Peyer's patch (tissue), 4 donors: ENCODE measurements around the gene PPP2R2D.

Experiments
- POLR2A ChIP-seq, 2 donors: fragments of 450-650 bp; IDR thresholded peaks; one replicate each; pipeline ENCODE4 v1.5.1; 2017; ENCODE audit warnings: antibody characterized with exemption in 2 of 2, mild to moderate bottlenecking in 2 of 2, moderate library complexity in 2 of 2
- TF ChIP-seq, protein P1 (sequence below), 6 experiments: fragments of 450-650 bp in 4 of 6; fragments of 200-600 bp in 2 of 6; sonication (generic) in 1 of 6; IDR thresholded peaks; one replicate each; pipeline ENCODE4 v1.5.1; 2017 to 2019; ENCODE audit warnings: antibody characterized with exemption in 6 of 6, mild to moderate bottlenecking in 3 of 6, moderate library complexity in 1 of 6

- TF ChIP-seq, protein P1, sequence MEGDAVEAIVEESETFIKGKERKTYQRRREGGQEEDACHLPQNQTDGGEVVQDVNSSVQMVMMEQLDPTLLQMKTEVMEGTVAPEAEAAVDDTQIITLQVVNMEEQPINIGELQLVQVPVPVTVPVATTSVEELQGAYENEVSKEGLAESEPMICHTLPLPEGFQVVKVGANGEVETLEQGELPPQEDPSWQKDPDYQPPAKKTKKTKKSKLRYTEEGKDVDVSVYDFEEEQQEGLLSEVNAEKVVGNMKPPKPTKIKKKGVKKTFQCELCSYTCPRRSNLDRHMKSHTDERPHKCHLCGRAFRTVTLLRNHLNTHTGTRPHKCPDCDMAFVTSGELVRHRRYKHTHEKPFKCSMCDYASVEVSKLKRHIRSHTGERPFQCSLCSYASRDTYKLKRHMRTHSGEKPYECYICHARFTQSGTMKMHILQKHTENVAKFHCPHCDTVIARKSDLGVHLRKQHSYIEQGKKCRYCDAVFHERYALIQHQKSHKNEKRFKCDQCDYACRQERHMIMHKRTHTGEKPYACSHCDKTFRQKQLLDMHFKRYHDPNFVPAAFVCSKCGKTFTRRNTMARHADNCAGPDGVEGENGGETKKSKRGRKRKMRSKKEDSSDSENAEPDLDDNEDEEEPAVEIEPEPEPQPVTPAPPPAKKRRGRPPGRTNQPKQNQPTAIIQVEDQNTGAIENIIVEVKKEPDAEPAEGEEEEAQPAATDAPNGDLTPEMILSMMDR (IDR thresholded peaks at IDR 0.05), result no peak
- no peak for TF ChIP-seq POLR2A (IDR thresholded peaks at IDR 0.05)
Measured at GRCh38 chr10:131906269-131906639, 5.4 kb downstream of the PPP2R2D start.
